H9 (cell line): ENCODE measurements around the gene EEF1A1. TPM values are rescaled to one million over a fixed set of nuclear protein-coding genes. Genes with fewer than 3 reads are reported as not detected.
"Not testable (repeated sequence)": the region's sequence is repeated elsewhere in the genome, so short reads cannot be mapped to it uniquely, and the experiment has no call there.

Source experiments
- DNase-seq: peaks from one replicate; pipeline ENCODE4 v3.0.0-alpha.2; 2017
- H2AFZ ChIP-seq: one replicate; pipeline ENCODE4 v1.6.1; 2013; ENCODE audit warnings: mild to moderate bottlenecking, low read length, control low read depth, moderate library complexity
- H2AK5ac ChIP-seq: 2 replicates; pipeline ENCODE4 v1.6.1; 2013; ENCODE audit warnings: low read length, control low read depth, mixed read lengths; ENCODE audit not compliant: insufficient read length
- H2BK120ac ChIP-seq: one replicate; pipeline ENCODE4 v1.6.1; 2013; ENCODE audit warnings: low read depth, mild to moderate bottlenecking, low read length, control low read depth, inconsistent platforms; ENCODE audit not compliant: poor library complexity, severe bottlenecking
- H2BK12ac ChIP-seq: 2 replicates; pipeline ENCODE4 v1.6.1; 2013; ENCODE audit warnings: low read length, control low read depth, mixed read lengths, low read depth; ENCODE audit not compliant: insufficient read length
- H2BK15ac ChIP-seq: 2 replicates; pipeline ENCODE4 v1.6.1; 2013; ENCODE audit warnings: low read depth, low read length, control low read depth
- H2BK20ac ChIP-seq: one replicate; pipeline ENCODE4 v1.6.1; 2013; ENCODE audit warnings: low read depth, mild to moderate bottlenecking, low read length, control low read depth, inconsistent platforms; ENCODE audit not compliant: poor library complexity, severe bottlenecking
- H2BK5ac ChIP-seq: 2 replicates; pipeline ENCODE4 v1.6.1; 2013; ENCODE audit warnings: low read length, control low read depth, mixed read lengths; ENCODE audit not compliant: insufficient read length
- H3K14ac ChIP-seq: 2 replicates; pipeline ENCODE4 v1.6.1; 2013; ENCODE audit warnings: low read length, control low read depth; ENCODE audit not compliant: insufficient read depth
- H3K18ac ChIP-seq: 2 replicates; pipeline ENCODE4 v1.6.1; 2013; ENCODE audit warnings: low read depth, mild to moderate bottlenecking, mixed read lengths, low read length, control low read depth; ENCODE audit not compliant: insufficient read length
- H3K23ac ChIP-seq: 2 replicates; pipeline ENCODE4 v1.6.1; 2013; ENCODE audit warnings: low read length, control low read depth, mixed read lengths, low read depth; ENCODE audit not compliant: insufficient read length
- H3K23me2 ChIP-seq: 2 replicates; pipeline ENCODE4 v1.6.1; 2013; ENCODE audit warnings: low read depth, mild to moderate bottlenecking, mixed read lengths, low read length, control low read depth; ENCODE audit not compliant: insufficient read length, poor library complexity, severe bottlenecking
- H3K27ac ChIP-seq: 2 replicates; pipeline ENCODE4 v1.5.1; 2013; ENCODE audit warnings: low read length, control low read depth, mixed read lengths, low read depth; ENCODE audit not compliant: insufficient read length
- H3K27me3 ChIP-seq: 2 replicates; pipeline ENCODE4 v1.6.1; 2013; ENCODE audit warnings: low read length, control low read depth, inconsistent platforms; ENCODE audit not compliant: insufficient read depth
- H3K4ac ChIP-seq: 2 replicates; pipeline ENCODE4 v1.6.1; 2013; ENCODE audit warnings: low read depth, mild to moderate bottlenecking, control low read depth, inconsistent platforms, low read length, moderate library complexity
- H3K4me1 ChIP-seq: 2 replicates; pipeline ENCODE4 v1.6.1; 2013; ENCODE audit warnings: low read length, control low read depth, inconsistent platforms; ENCODE audit not compliant: insufficient read depth
- H3K4me2 ChIP-seq: 2 replicates; pipeline ENCODE4 v1.6.1; 2013; ENCODE audit warnings: low read length, control low read depth, mixed read lengths; ENCODE audit not compliant: insufficient read length, insufficient read depth
- H3K56ac ChIP-seq: 2 replicates; pipeline ENCODE4 v1.6.1; 2013; ENCODE audit warnings: low read depth, mild to moderate bottlenecking, mixed read lengths, low read length, control low read depth; ENCODE audit not compliant: insufficient read length
- H3K79me1 ChIP-seq: 2 replicates; pipeline ENCODE4 v1.6.1; 2013; ENCODE audit warnings: low read depth, mild to moderate bottlenecking, moderate library complexity, low read length, control low read depth, inconsistent platforms; ENCODE audit not compliant: insufficient read depth, poor library complexity, severe bottlenecking
- H3K79me2 ChIP-seq: 2 replicates; pipeline ENCODE4 v1.6.1; 2013; ENCODE audit warnings: low read length, control low read depth, inconsistent platforms; ENCODE audit not compliant: insufficient read depth
- H3K9ac ChIP-seq: 2 replicates; pipeline ENCODE4 v1.6.1; 2013; ENCODE audit warnings: low read length, control low read depth, mixed read lengths; ENCODE audit not compliant: insufficient read length; ENCODE audit errors: extremely low read depth
- H3K9me3 ChIP-seq: one replicate; pipeline ENCODE4 v1.6.1; 2013; ENCODE audit warnings: low read depth, low read length, inconsistent platforms; ENCODE audit not compliant: control insufficient read depth
- H3T11ph ChIP-seq: one replicate; pipeline ENCODE4 v1.6.1; 2013; ENCODE audit warnings: mild to moderate bottlenecking, low read length, control low read depth, inconsistent platforms
- H4K20me1 ChIP-seq: one replicate; pipeline ENCODE4 v1.6.1; 2013; ENCODE audit not compliant: control insufficient read depth, insufficient read length, insufficient read depth
- H4K5ac ChIP-seq: 2 replicates; pipeline ENCODE4 v1.6.1; 2013; ENCODE audit warnings: low read depth, mild to moderate bottlenecking, mixed read lengths, low read length, control low read depth; ENCODE audit not compliant: insufficient read length
- H4K8ac ChIP-seq: replicated peaks from 2 replicates; pipeline ENCODE4 v1.6.1; 2013; ENCODE audit warnings: low read length, control low read depth, mixed read lengths, low read depth; ENCODE audit not compliant: insufficient read length
- H4K91ac ChIP-seq: 2 replicates; pipeline ENCODE4 v1.6.1; 2013; ENCODE audit warnings: low read depth, mild to moderate bottlenecking, moderate library complexity, mixed read lengths, low read length, control low read depth; ENCODE audit not compliant: insufficient read length
- H3K27ac Mint-ChIP-seq, 3 experiments: 2 replicates in 2 of 3; 3 replicates in 1 of 3; pipeline ENCODE4 v1.8.0; 2020 to 2021; ENCODE audit warnings: mixed read lengths in 3 of 3, mild to moderate bottlenecking in 1 of 3, moderate library complexity in 1 of 3
- H3K27me3 Mint-ChIP-seq: 2 replicates; pipeline ENCODE4 v1.8.0; 2021; ENCODE audit warnings: low read depth, mild to moderate bottlenecking, moderate library complexity, mixed read lengths
- H3K36me3 Mint-ChIP-seq, 3 experiments: 2 replicates in 2 of 3; 3 replicates in 1 of 3; pipeline ENCODE4 v1.8.0; 2020 to 2021; ENCODE audit warnings: low read depth in 3 of 3, mixed read lengths in 3 of 3; ENCODE audit not compliant: insufficient read depth in 1 of 3
- H3K4me1 Mint-ChIP-seq, 2 experiments: 2 replicates each; pipeline ENCODE4 v1.8.0; 2020; ENCODE audit warnings: mixed read lengths in 2 of 2
- H3K4me3 Mint-ChIP-seq, 2 experiments: 2 replicates in 1 of 2; 3 replicates in 1 of 2; pipeline ENCODE4 v1.8.0; 2020 to 2021; ENCODE audit warnings: mild to moderate bottlenecking in 2 of 2, mixed read lengths in 2 of 2, moderate library complexity in 1 of 2
- H3K9me3 Mint-ChIP-seq, 2 experiments: 2 replicates in 1 of 2; 3 replicates in 1 of 2; pipeline ENCODE4 v1.8.0; 2020; ENCODE audit warnings: mild to moderate bottlenecking in 2 of 2, mixed read lengths in 2 of 2, moderate library complexity in 1 of 2
- WGBS: extraction: QIAGEN DNeasy Blood & Tissue Kit; methylation state at CpG from one replicate; pipeline ENCODE4 v1.1.7; 2013; ENCODE audit warnings: missing lambda C conversion rate, low lambda C conversion rate, mixed read lengths; ENCODE audit not compliant: insufficient read length; ENCODE audit errors: extremely low coverage; 5-methylcytosine and 5-hydroxymethylcytosine counted together
- total RNA-seq: library from RNA; stranded (reverse); gene quantifications from 2 replicates; pipeline ENCODE4 v1.2.1, GENCODE V29; 2021
- TF ChIP-seq, protein P1 (sequence below): fragments of 200-600 bp; sonication (generic); conservative IDR thresholded peaks from 3 replicates; pipeline ENCODE4 v1.8.0; 2021; ENCODE audit warnings: antibody characterized with exemption, mild to moderate bottlenecking

The EEF1A1 gene
- total RNA-seq, 1 experiment from 2014 or later, result 13,057 TPM

DNA sequence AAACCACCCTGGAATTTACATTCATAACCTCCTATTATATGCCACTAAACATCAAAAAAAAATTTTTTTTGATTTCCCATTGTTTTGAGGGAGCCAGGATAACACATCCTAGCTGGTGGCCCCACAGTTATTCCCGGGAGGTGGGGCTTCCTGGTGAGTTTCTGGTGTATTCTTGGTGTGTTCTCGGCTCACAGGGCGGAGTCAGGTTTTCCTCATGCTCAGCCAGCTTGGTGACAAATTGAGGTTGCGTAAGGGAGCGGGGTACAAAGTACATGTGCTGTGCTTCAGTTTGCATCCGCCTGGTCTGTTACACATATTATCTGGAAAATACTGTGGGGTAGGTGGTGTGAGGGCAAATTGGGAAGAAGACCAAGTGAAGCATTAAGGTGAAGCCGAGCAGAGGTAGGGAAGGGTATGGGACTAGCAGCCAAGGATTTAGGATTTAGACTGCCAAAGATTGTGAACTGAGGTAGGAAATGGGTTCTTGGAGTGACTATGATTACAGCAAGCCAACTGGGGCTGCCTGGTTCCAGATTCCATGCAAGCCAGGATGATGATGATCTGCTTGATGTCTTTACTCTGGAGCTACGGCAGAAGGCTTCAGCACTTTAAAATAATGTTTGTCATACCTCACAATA lies 46.2 kb upstream of the EEF1A1 start:
- Mint-ChIP-seq H3K36me3 (peaks cover 4 to 6% (median 5%) of the 10 kb centered on the region in 3 experiments; a peak in 3 of 7 replicates), H3K27ac (peak overlapping the region; percentile 45 to 99 (median 59); a peak in 6 of 7 replicates), H3K4me1 (peaks cover 22 to 26% of the 10 kb centered on the region in 2 experiments), H3K27me3 (no peaks in the 10 kb centered on the region), H3K4me3 (no peak overlapping the region), H3K9me3 (peaks cover 3 to 7% of the 10 kb centered on the region in 2 experiments; a peak in 4 of 5 replicates)
- Histone ChIP-seq H4K91ac (no peak overlapping the region), H4K20me1 (no peaks in the 10 kb centered on the region), H3K4me2 (no peak overlapping the region), H3K27me3 (no peaks in the 10 kb centered on the region), H3K23ac (no peak overlapping the region), H3K23me2 (no peaks in the 10 kb centered on the region), H2BK20ac (no peak overlapping the region), H3K27ac (peak overlapping the region; percentile 78), H2AK5ac (peak overlapping the region; percentile 85), H2AFZ (no peak overlapping the region), H3K79me2 (no peaks in the 10 kb centered on the region), H3K9ac (no peak overlapping the region), H4K5ac (peak overlapping the region; percentile 6), H3K56ac (no peak overlapping the region), H2BK12ac (peak overlapping the region; percentile 0), H3K9me3 (no peaks in the 10 kb centered on the region), H2BK5ac (no peak overlapping the region), H3K4me1 (peaks cover 6% of the 10 kb centered on the region), H3K18ac (peak overlapping the region; percentile 75), H3K14ac (no peak overlapping the region), H4K8ac (no peak overlapping the region), H3K4ac (no peak overlapping the region), H2BK120ac (no peak overlapping the region), H3K79me1 (no peaks in the 10 kb centered on the region), H2BK15ac (no peak overlapping the region; the same call in 1 of the 2 replicates), H3T11ph (peak overlapping the region; percentile 5)
- no peak for DNase-seq
- TF ChIP-seq, protein P1, sequence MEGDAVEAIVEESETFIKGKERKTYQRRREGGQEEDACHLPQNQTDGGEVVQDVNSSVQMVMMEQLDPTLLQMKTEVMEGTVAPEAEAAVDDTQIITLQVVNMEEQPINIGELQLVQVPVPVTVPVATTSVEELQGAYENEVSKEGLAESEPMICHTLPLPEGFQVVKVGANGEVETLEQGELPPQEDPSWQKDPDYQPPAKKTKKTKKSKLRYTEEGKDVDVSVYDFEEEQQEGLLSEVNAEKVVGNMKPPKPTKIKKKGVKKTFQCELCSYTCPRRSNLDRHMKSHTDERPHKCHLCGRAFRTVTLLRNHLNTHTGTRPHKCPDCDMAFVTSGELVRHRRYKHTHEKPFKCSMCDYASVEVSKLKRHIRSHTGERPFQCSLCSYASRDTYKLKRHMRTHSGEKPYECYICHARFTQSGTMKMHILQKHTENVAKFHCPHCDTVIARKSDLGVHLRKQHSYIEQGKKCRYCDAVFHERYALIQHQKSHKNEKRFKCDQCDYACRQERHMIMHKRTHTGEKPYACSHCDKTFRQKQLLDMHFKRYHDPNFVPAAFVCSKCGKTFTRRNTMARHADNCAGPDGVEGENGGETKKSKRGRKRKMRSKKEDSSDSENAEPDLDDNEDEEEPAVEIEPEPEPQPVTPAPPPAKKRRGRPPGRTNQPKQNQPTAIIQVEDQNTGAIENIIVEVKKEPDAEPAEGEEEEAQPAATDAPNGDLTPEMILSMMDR, result no peak
- WGBS, result no CpG with 5 or more reads among the region's 8 CpGs

GRCh38 chr6:73566486-73566871 lies 45.6 kb upstream of the EEF1A1 start:
- H4K8ac ChIP-seq, H3K27me3 ChIP-seq, H3K27me3 Mint-ChIP-seq, H4K5ac ChIP-seq, H2AK5ac ChIP-seq, H3K14ac ChIP-seq, H3K36me3 Mint-ChIP-seq, H2BK15ac ChIP-seq, H3K79me2 ChIP-seq, DNase-seq, H3K23me2 ChIP-seq, H3K9me3 Mint-ChIP-seq, H2AFZ ChIP-seq, H3K23ac ChIP-seq, H3K4me2 ChIP-seq, H3K9me3 ChIP-seq, H3K56ac ChIP-seq, H4K91ac ChIP-seq, H3K4me1 ChIP-seq, H3K4me3 Mint-ChIP-seq, H2BK20ac ChIP-seq, H4K20me1 ChIP-seq, H3K79me1 ChIP-seq, H3K9ac ChIP-seq: not testable (repeated sequence)
- peak overlapping the region; percentile 90 for H3K27ac ChIP-seq
- H2BK12ac ChIP-seq, result peak overlapping the region; percentile 93
- no CpG with 5 or more reads among the region's 2 CpGs for whole genome bisulfite sequencing
- H3K27ac Mint-ChIP-seq, result peak overlapping the region; percentile 24 to 99 (median 90); a peak in 6 of 7 replicates
- H3T11ph ChIP-seq, result peak overlapping the region; percentile 46
- H3K18ac ChIP-seq, result peak overlapping the region; percentile 75
- H2BK5ac ChIP-seq, result peak overlapping the region; percentile 81
- 0 out of 2 replicates have a peak overlapping the region, but pooled peaks have one; percentile 73 for H3K4ac ChIP-seq
- peaks cover 22 to 26% of the 10 kb centered on the region in 2 experiments for H3K4me1 Mint-ChIP-seq
- H2BK120ac ChIP-seq, result peak overlapping the region; percentile 49
